ENCODE data around the gene UGT1A1. TPM values are rescaled to one million over a fixed set of nuclear protein-coding genes. Genes with fewer than 3 reads are reported as not detected.

UGT1A1 gene
- total RNA-seq (not detected), polyA plus RNA-seq (not detected), total RNA-seq (not detected)

DNA sequence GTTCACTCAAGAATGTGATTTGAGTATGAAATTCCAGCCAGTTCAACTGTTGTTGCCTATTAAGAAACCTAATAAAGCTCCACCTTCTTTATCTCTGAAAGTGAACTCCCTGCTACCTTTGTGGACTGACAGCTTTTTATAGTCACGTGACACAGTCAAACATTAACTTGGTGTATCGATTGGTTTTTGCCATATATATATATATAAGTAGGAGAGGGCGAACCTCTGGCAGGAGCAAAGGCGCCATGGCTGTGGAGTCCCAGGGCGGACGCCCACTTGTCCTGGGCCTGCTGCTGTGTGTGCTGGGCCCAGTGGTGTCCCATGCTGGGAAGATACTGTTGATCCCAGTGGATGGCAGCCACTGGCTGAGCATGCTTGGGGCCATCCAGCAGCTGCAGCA is at the start of gene UGT1A1:
TSS of gene UGT1A1 (plus strand) at position 228 of the 400 bp plus-strand sequence. CDS start at position 246, 18 bp downstream.
- no peak within 1 kb of the TSS for H3K4me3 ChIP-seq (ENCODE audit: low read length)
- no peak within 1 kb of the TSS for H3K27ac Mint-ChIP-seq
- intact Hi-C loops (cut with micrococcal nuclease) = no loop called here
- POLR2A ChIA-PET = no interaction called here
- H3K27me3 Mint-ChIP-seq = peaks cover 9 to 20% (median 11%) of the 10 kb centered on the region in 5 donors
- H3K9me3 ChIP-seq (ENCODE audit: control insufficient read depth in 2 of 3, low read length in 3 of 3) = no peaks in the 10 kb centered on the region
- H3K36me3 ChIP-seq (ENCODE audit: control insufficient read depth in 2 of 3, insufficient read depth in 3 of 3, low read length in 3 of 3) = no peaks in the 10 kb centered on the region
- CTCF ChIA-PET = no interaction called here
- no peaks in the 10 kb centered on the region for H3K4me1 ChIP-seq (ENCODE audit: control insufficient read depth in 2 of 2, insufficient read depth in 2 of 2, low read length in 2 of 2)
- no peaks in the 10 kb centered on the region for H3K27me3 ChIP-seq (ENCODE audit: control insufficient read depth in 2 of 2, insufficient read depth in 2 of 2, low read length in 2 of 2)
- no peaks in the 10 kb centered on the region for H3K4me1 Mint-ChIP-seq
- no peaks in the 10 kb centered on the region for H3K36me3 Mint-ChIP-seq
- ATAC-seq (no peak), DNase-seq (no peak)
- peaks cover 0 to 2% (median 0%) of the 10 kb centered on the region in 11 donors for H3K9me3 Mint-ChIP-seq
- H3K4me3 Mint-ChIP-seq = no peak within 1 kb of the TSS
- no peak within 1 kb of the TSS for H3K27ac ChIP-seq (ENCODE audit: low read depth, low read length)

- peak; percentile 16 to 66 (median 48) for DNase-seq
- H3K27me3 ChIP-seq (ENCODE audit: control insufficient read depth in 2 of 2, insufficient read depth in 2 of 2, low read length in 2 of 2) = peaks cover 0 to 6% of the 10 kb centered on the region in 2 donors
- Mint-ChIP-seq H3K4me1 (peaks cover 0 to 5% (median 0%) of the 10 kb centered on the region in 7 donors), H3K27ac (peak overlapping the region in 1 of 9 donors; percentile 17), H3K9me3 (no peaks in the 10 kb centered on the region), H3K27me3 (peaks cover 21 to 40% (median 23%) of the 10 kb centered on the region in 5 donors), H3K36me3 (no peaks in the 10 kb centered on the region), H3K4me3 (no peak overlapping the region)
- ATAC-seq = peak; percentile 75
- H3K36me3 ChIP-seq (ENCODE audit: control insufficient read depth in 2 of 3, insufficient read depth in 3 of 3, low read length in 3 of 3) = no peaks in the 10 kb centered on the region
- ChIA-PET CTCF (interaction anchor here (1.1 to 1.7 kb wide), 3 partner anchors 80 to 791 kb away, joined by 3 to 5 read pairs (median 3); no protein-coding TSS in a partner anchor), POLR2A (no interaction called here)
- H3K9me3 ChIP-seq (ENCODE audit: control insufficient read depth in 2 of 3, low read length in 3 of 3) = no peaks in the 10 kb centered on the region
- intact Hi-C loops (cut with micrococcal nuclease) = loop anchor here (2.0 to 5.0 kb wide), 7 partner anchors 145 to 1105 kb away; partner anchors contain the start of genes ATG16L1 (in 1 of the 2) and USP40 (in 1 of the 2)
- no peak overlapping the region for H3K27ac ChIP-seq (ENCODE audit: low read depth, low read length)
- H3K4me1 ChIP-seq (ENCODE audit: control insufficient read depth in 2 of 2, insufficient read depth in 2 of 2, low read length in 2 of 2) = no peaks in the 10 kb centered on the region
- H3K4me3 ChIP-seq (ENCODE audit: low read length) = no peak overlapping the region
Measured at GRCh38 chr2:233711312-233712008, 48.6 kb upstream of the UGT1A1 start.

- Histone ChIP-seq H3K9me3 (ENCODE audit: control insufficient read depth in 2 of 3, low read length in 3 of 3) (no peaks in the 10 kb centered on the region), H3K27me3 (ENCODE audit: control insufficient read depth in 2 of 2, insufficient read depth in 2 of 2, low read length in 2 of 2) (peaks cover 0 to 6% of the 10 kb centered on the region in 2 donors), H3K4me1 (ENCODE audit: control insufficient read depth in 2 of 2, insufficient read depth in 2 of 2, low read length in 2 of 2) (no peaks in the 10 kb centered on the region), H3K27ac (ENCODE audit: low read depth, low read length) (no peak within 1 kb of the TSS), H3K4me3 (ENCODE audit: low read length) (no peak within 1 kb of the TSS), H3K36me3 (ENCODE audit: control insufficient read depth in 2 of 3, insufficient read depth in 3 of 3, low read length in 3 of 3) (no peaks in the 10 kb centered on the region)
- no peak for DNase-seq
- Mint-ChIP-seq H3K4me3 (no peak within 1 kb of the TSS), H3K9me3 (no peaks in the 10 kb centered on the region), H3K27me3 (peaks cover 15 to 44% (median 36%) of the 10 kb centered on the region in 5 donors), H3K4me1 (peaks cover 0 to 5% (median 0%) of the 10 kb centered on the region in 7 donors), H3K27ac (no peak within 1 kb of the TSS), H3K36me3 (no peaks in the 10 kb centered on the region)
- intact Hi-C loops (cut with micrococcal nuclease) = loop anchor here in 1 of 2 donors (5.0 kb wide), 4 partner anchors 310 to 860 kb away; partner anchors contain the start of gene ATG16L1
- ChIA-PET CTCF (interaction anchor here (1.3 kb wide), 1 partner anchor 788 kb away, joined by 3 read pairs; no protein-coding TSS in a partner anchor), POLR2A (no interaction called here)
- ATAC-seq = no peak
Measured at GRCh38 chr2:233712611-233713261, 47.3 kb upstream of the UGT1A1 start, which contains the start of gene UGT1A5. Gene UGT1A5, plus strand, starts transcription at chr2:233712907. Its CDS starts 85 bp downstream, at chr2:233712992.

DNA sequence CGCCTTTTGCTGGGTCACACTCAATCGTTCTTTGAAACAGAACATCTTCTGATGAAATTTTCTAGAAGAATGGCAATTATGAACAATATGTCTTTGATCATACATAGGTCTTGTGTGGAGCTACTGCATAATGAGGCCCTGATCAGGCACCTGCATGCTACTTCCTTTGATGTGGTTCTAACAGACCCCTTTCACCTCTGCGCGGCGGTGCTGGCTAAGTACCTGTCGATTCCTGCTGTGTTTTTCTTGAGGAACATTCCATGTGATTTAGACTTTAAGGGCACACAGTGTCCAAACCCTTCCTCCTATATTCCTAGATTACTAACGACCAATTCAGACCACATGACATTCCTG is 46.8 kb upstream of the UGT1A1 start:
- Mint-ChIP-seq H3K4me3 (no peak overlapping the region), H3K27ac (no peak overlapping the region), H3K4me1 (peaks cover 0 to 5% (median 0%) of the 10 kb centered on the region in 7 donors), H3K9me3 (no peaks in the 10 kb centered on the region), H3K27me3 (peaks cover 15 to 46% (median 40%) of the 10 kb centered on the region in 5 donors), H3K36me3 (no peaks in the 10 kb centered on the region)
- POLR2A ChIA-PET = no interaction called here
- Histone ChIP-seq H3K4me3 (ENCODE audit: low read length) (no peak overlapping the region), H3K9me3 (ENCODE audit: control insufficient read depth in 2 of 3, low read length in 3 of 3) (no peaks in the 10 kb centered on the region), H3K27ac (ENCODE audit: low read depth, low read length) (no peak overlapping the region), H3K27me3 (ENCODE audit: control insufficient read depth in 2 of 2, insufficient read depth in 2 of 2, low read length in 2 of 2) (peaks cover 0 to 3% of the 10 kb centered on the region in 2 donors), H3K36me3 (ENCODE audit: control insufficient read depth in 2 of 3, insufficient read depth in 3 of 3, low read length in 3 of 3) (no peaks in the 10 kb centered on the region), H3K4me1 (ENCODE audit: control insufficient read depth in 2 of 2, insufficient read depth in 2 of 2, low read length in 2 of 2) (no peaks in the 10 kb centered on the region)
- intact Hi-C loops (cut with micrococcal nuclease) = loop anchor here in 1 of 2 donors (5.0 kb wide), 4 partner anchors 311 to 861 kb away; partner anchors contain the start of gene ATG16L1
- ATAC-seq (no peak), DNase-seq (no peak)
- CTCF ChIA-PET = no interaction called here

- no peak for ATAC-seq
- Histone ChIP-seq H3K27ac (ENCODE audit: low read depth, low read length) (no peak overlapping the region), H3K4me3 (ENCODE audit: low read length) (no peak overlapping the region), H3K36me3 (ENCODE audit: control insufficient read depth in 2 of 3, insufficient read depth in 3 of 3, low read length in 3 of 3) (no peaks in the 10 kb centered on the region), H3K27me3 (ENCODE audit: control insufficient read depth in 2 of 2, insufficient read depth in 2 of 2, low read length in 2 of 2) (peaks cover 0 to 3% of the 10 kb centered on the region in 2 donors), H3K4me1 (ENCODE audit: control insufficient read depth in 2 of 2, insufficient read depth in 2 of 2, low read length in 2 of 2) (no peaks in the 10 kb centered on the region), H3K9me3 (ENCODE audit: control insufficient read depth in 2 of 3, low read length in 3 of 3) (no peaks in the 10 kb centered on the region)
- Mint-ChIP-seq H3K27ac (no peak overlapping the region), H3K4me1 (peaks cover 0 to 5% (median 0%) of the 10 kb centered on the region in 7 donors), H3K27me3 (peaks cover 15 to 50% (median 45%) of the 10 kb centered on the region in 5 donors), H3K36me3 (no peaks in the 10 kb centered on the region), H3K4me3 (no peak overlapping the region), H3K9me3 (no peaks in the 10 kb centered on the region)
- CTCF ChIA-PET = no interaction called here
- no peak for DNase-seq
- POLR2A ChIA-PET = no interaction called here
- intact Hi-C loops (cut with micrococcal nuclease) = loop anchor here in 1 of 2 donors (5.0 kb wide), 4 partner anchors 312 to 862 kb away; partner anchors contain the start of gene ATG16L1
Measured at GRCh38 chr2:233714121-233714520, 45.9 kb upstream of the UGT1A1 start.

GRCh38 chr2:233718552-233718951 is 41.5 kb upstream of the UGT1A1 start, which contains the start of gene UGT1A4:
Gene UGT1A4, plus strand, starts transcription at chr2:233718736. Its CDS starts 85 bp downstream, at chr2:233718821.
- H3K4me3 ChIP-seq (ENCODE audit: low read length) = no peak within 1 kb of the TSS
- ATAC-seq (no peak), DNase-seq (no peak)
- Mint-ChIP-seq H3K27ac (no peak within 1 kb of the TSS), H3K4me1 (peaks cover 0 to 5% (median 0%) of the 10 kb centered on the region in 7 donors), H3K27me3 (peaks cover 11 to 52% (median 39%) of the 10 kb centered on the region in 5 donors), H3K9me3 (no peaks in the 10 kb centered on the region), H3K4me3 (no peak within 1 kb of the TSS), H3K36me3 (no peaks in the 10 kb centered on the region)
- ChIA-PET POLR2A (no interaction called here), CTCF (no interaction called here)
- intact Hi-C loops (cut with micrococcal nuclease) = no loop called here
- no peaks in the 10 kb centered on the region for H3K36me3 ChIP-seq (ENCODE audit: control insufficient read depth in 2 of 3, insufficient read depth in 3 of 3, low read length in 3 of 3)
- H3K9me3 ChIP-seq (ENCODE audit: control insufficient read depth in 2 of 3, low read length in 3 of 3) = no peaks in the 10 kb centered on the region
- H3K4me1 ChIP-seq (ENCODE audit: control insufficient read depth in 2 of 2, insufficient read depth in 2 of 2, low read length in 2 of 2) = no peaks in the 10 kb centered on the region
- no peak within 1 kb of the TSS for H3K27ac ChIP-seq (ENCODE audit: low read depth, low read length)
- peaks cover 0 to 3% of the 10 kb centered on the region in 2 donors for H3K27me3 ChIP-seq (ENCODE audit: control insufficient read depth in 2 of 2, insufficient read depth in 2 of 2, low read length in 2 of 2)

All from naive thymus-derived CD4-positive, alpha-beta T cell (primary cell).